ENCODE measurements around the gene CGB7.
A peak's percentile ranks its signal among the peaks of the same experiment; 100 is the strongest.
"Not testable (repeated sequence)": the region's sequence is repeated elsewhere in the genome, so short reads cannot be mapped to it uniquely, and the experiment has no call there.

CGB7 gene

DNA sequence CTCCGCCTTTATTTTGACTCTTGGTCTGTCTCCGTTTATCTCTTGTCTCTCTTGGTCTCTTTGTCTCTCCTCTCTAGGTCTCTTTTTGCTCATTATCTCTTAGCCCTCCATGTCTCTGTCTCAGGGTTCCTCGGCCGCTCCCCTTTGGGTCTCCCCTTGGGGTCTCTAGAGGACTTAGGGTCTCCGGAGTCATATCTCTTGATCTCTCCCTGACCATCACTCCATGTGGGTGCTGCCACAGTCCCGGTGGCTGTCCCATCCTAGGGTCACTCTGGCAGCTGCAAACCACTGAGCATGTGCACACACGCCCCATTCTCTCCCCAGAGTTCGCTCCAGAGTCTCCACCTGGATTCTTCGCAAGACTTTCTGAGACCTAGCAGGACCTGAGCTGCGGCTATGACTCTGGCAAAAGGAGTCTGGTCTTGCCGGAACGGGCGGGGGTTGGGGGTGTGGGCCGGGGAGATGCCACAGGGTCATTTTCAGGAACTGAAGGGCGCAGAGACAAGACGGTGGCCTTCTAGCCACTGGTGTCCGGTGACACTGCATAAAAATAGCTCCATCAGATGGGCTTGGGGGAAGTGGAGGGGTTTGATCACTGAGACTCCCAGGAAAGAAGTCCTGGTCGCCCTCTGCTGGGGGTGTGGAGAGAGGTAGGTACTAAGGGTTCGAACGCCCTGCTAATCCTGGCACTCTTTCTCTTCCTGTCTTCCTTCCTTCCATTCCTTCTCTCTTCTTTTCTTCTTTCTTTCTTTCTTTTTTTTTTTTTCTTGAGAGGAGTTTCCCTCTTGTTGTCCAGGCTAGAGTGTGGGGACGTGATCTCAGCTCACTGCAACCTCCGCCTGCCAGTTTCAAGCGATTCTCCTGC lies 16.2 kb upstream of the CGB7 start:
- DNase-seq: peak; percentile 54 to 62

DNA sequence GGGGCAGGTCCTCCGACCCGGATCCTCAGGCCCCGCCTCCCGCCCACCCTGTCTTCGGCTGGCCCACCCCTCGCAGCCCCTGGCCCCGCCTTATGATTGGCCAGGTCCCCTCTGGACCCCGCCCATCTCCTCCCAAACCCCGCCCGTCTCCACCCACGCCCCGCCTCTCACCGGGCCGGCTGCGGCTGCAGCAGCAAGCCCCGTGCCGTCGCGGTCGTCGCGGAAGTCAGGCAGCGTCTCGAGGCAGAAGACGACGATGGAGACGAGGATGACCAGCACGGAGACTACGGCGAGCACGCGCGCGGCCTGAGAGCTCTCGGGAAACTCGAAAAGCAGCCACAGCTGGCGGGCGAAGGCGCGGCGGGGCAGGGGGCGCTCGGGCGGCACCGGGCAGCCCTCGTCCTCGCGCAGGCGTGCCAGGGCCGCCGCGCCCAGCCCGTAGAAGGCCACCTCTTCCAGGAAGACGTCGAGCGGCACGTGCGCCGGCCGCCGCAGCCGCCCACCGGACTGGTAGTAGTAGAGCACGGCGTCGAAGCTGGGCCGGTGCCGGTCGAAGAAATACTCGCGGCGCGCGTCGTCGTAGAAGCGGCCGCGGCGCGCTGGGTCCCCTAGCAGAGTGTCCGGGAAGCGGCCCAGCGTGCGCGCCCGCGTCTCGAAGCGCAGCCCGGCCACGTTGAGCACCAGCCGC lies 14.5 kb upstream of the CGB7 start:
- no peak for DNase-seq

GRCh38 chr19:49070416-49070815 lies 12.9 kb upstream of the CGB7 start:
- no peak for DNase-seq

DNA sequence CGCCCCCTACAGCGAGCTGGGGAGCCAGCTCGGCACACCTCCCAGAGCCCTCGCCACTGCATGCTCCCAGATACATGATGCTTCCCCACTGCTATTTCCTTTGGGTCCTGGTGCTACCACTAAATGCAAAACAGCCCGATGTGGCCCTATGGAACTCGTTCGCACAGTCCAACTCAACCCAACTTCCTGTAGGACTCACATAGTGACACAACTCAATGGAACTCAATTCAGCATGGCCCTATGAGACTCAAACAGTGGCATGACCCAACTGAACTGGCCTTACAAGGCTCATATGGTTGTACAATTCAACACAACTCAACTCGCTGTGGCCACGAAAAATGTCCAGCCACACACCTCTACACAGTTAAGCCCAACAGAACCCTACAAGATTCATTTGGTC lies 11.5 kb upstream of the CGB7 start:
- DNase-seq: no peak

- DNase-seq: no peak
These were observed 10.0 kb upstream of the CGB7 start for GRCh38 chr19:49067554-49067953.

DNA sequence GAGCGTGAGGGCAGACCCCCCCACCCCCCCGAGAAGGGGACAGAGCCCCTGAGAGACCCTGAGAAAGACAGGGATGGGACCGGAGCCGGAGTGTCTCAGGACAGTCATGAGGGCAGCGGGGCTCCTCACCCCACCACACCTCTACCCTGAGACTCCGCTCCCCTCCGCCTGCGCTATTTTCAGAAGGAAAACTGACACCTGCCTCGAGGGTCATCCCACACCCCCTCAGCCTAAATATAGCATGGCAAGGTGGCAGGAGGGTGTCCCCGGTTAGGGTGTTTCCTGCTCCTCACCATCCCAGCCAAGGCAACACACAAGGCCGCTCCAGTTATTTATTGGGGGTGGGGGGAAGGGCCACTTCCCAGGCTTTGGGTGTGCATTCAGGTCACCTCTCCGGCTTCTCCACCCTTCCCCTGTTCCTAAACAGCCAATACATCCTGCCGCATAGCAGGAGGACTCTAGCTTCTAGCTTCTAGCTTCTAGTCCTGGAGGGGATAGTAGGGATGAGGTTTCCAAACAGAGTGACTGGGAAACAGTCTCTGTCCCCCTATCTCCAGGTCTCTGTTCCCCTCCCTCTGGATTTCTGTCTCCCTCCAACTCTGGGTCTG lies 8.5 kb upstream of the CGB7 start:
- no peak for DNase-seq

- DNase-seq: no peak
These were observed 7.4 kb upstream of the CGB7 start, which contains the start of gene NTF4 for GRCh38 chr19:49064768-49065611. TSS of gene NTF4 (minus strand) at chr19:49064818. CDS start at chr19:49061997, 2,821 bp downstream.

GRCh38 chr19:49064029-49064629 lies 6.6 kb upstream of the CGB7 start:
- no peak for DNase-seq

DNA sequence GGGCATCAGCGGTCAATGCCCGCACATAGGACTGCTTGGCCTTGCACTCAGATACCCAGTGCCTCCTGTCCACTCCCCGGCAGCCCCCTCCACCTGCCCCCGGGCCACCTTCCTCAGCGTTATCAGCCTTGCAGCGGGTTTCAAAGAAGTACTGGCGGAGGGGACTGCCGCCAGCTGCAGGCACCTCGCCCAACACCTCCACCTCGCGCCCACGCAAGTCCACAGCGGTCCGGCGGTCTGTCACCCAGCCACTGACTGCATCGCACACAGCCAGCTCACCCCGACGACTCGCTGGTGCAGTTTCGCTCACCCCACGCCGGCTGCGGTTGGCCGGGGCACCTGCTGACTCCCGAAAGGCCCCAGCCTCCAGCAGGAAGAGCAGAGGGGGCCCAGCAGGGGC lies 3.9 kb upstream of the CGB7 start:
- no peak for DNase-seq

GRCh38 chr19:49061000-49061399 lies 3.5 kb upstream of the CGB7 start:
- no peak for DNase-seq

DNA sequence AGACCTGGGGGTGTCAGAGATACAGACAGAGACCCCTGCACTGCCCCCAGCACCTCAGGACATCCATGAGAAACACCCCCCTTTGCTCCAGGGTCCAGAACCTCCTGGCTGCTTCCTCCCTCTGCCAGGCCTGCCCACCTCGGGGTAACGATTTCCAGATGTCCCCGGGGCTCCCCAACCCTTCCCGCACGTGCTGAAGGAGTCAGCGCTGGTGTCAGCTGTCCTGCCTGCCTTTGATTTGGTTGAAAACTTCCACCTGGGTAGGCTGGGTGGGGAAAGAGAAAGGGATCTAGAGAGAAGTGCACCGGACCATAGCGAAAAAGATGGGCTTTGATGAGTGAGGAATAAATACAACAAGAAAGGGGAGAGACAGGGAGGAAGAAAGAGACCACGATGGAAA lies 1.5 kb upstream of the CGB7 start:
- no peak for DNase-seq

GRCh38 chr19:49058562-49058961 lies 1.0 kb upstream of the CGB7 start:
- no peak for DNase-seq

DNA sequence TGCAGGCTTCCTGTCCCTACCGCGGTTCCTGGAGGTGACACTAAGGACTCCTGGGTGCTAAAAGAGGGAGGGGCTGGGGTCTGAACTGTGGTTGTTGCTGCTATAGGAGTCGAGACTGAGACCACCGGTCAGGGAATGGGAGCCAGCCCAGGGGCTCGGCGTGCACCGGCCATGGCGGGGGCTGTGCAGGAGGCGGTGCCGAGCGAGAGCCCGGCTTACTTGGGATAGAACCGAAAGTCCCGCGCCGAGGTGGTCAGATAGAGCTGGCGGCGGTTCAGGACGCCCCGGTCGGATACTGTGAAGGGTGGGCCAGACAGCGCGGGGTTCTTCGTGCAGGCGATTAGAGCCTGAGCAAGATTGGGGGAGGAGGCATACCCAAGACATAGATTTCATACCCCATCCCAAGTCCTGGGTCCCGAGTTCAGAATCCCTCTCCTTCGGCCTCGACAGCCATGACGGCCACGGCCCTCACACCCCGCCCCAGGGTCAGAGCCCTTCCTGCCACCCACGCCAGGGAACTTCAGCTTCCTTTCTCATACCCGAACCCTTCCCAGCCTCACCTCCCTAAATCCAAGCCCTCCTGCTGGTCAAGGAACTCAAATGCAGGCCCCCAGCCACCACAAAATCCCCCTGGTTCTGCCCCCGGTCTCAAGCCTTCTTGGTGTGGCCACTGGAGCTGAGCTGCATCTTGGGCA lies 500 bp downstream of the CGB7 start:
- not testable (repeated sequence) for DNase-seq

DNA sequence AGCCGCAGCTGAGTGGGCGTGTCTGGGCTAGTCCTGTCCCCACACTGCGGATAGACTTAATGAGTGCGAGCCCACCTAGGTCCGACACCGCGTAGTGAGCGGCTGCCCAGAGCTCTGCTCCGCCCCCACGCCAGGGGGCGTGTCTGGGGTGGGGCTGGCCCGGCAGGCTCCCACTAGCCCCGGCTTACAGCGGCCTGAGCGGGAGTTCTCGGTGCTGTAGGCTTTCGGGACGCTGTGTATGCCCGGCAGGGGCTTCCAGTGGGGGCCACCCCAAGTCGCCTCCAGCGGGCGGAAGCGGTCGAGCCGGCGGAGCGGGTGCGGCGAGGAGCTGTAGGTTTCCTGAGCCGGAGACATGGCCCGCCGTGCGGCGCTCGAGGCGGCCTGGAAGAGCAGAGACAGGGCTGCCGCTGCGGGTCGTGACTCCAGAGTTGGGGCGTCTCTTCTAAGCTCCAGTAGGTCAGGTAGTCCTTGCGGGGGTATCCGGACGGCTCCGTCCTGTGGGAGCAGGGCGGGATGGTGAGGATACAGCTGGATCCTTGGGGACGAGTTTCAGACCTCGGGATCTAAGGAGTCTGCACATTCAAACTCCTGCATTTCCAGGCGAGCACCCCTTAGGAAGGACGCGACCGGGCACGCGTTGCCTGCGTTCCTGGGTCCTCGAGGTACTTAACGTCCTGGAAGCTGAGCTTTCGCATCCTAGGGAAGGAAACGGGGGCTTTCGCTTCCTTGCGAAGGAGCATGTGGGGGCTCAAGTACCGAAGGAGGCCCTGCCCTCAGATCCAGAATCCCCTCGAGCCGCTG lies 1.2 kb downstream of the CGB7 start:
- DNase-seq: peak; percentile 18 to 47

DNA sequence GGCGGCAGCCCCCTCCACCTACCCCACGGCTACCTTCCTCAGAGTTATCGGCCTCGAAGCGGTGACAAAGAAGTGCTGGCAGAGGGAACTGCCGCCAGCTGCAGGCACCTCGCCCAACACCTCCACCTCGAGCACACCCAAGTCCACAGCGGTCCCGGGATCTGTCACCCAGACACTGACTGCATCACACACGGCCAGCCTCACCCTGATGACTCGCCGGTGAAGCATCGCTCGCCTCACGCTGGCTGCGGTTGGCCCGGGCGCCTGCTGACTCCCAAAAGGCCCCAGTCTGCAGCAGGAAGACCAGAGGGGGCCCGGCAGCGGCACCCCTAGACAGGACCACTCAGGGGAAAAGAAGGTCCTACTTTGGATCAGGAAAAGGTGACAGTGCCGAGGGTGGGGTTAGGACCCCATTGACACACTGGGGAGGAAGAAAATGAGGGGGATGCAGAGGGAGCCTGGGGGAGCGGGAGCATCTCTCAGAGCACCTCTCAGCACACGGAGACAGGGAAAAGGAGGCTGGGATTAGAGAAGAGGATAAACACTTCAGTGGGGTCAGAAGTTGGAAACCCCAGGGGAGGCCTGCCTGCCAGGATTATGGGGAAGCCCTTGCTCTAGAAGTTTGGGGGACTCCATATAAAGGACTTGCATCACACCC lies 7.0 kb downstream of the CGB7 start:
- not testable (repeated sequence) for DNase-seq

DNA sequence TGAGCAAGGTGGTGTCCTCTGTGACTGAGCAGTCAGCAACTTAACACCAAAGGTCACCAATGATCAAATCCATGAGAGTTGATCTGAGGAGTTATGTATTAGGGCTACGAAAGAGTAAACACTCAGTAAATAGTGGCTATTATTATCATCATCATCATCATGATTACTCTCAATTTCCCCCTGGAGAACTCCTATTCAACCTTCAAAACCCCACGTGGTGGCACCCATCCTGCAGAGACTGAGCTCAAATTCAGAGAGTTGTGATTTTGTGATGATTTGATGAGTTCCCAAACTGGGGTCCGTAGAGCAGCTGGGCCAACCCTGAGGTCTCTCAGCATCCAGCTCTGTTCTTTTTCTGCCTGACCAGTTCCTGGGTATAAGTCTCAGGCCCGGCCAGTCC lies 7.7 kb downstream of the CGB7 start:
- not testable (repeated sequence) for DNase-seq

DNA sequence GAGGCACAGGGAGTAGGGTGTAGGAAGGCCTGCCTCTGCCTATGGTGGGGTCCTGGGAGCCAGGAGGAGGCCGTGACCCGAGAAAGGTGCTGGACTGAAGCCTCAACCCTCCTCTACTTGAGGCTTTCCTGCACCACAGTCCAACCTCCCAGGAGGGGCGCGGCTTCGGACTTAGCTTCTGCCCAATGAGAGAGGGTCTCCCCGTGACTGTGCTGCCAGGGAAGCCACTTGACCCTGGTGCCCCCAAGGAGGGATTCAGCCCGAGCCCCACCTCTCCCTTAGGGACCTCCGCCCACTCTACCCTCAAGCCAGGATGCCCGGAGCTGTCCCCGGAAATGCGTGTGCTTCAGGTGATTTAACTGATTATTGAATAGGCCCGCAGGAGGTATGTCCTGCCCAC lies 8.5 kb downstream of the CGB7 start, which contains the start of gene CGB8:
Gene CGB8, minus strand, starts transcription at position 101 of the 400 bp plus-strand sequence. CDS start 372 bp downstream, outside the sequence.
- DNase-seq: not testable (repeated sequence)

DNA sequence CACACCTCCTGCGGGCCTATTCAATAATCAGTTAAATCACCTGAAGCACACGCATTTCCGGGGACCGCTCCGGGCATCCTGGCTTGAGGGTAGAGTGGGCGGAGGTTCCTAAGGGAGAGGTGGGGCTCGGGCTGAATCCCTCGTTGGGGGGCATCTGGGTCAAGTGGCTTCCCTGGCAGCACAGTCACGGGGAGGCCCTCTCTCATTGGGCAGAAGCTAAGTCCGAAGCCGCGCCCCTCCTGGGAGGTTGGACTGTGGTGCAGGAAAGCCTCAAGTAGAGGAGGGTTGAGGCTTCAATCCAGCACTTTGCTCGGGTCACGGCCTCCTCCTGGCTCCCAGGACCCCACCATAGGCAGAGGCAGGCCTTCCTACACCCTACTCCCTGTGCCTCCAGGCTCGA lies 14.0 kb downstream of the CGB7 start, which contains the start of gene CGB5:
Gene CGB5, plus strand, starts transcription at position 301 of the 400 bp plus-strand sequence. CDS start 362 bp downstream, outside the sequence.
- DNase-seq: not testable (repeated sequence)

DNA sequence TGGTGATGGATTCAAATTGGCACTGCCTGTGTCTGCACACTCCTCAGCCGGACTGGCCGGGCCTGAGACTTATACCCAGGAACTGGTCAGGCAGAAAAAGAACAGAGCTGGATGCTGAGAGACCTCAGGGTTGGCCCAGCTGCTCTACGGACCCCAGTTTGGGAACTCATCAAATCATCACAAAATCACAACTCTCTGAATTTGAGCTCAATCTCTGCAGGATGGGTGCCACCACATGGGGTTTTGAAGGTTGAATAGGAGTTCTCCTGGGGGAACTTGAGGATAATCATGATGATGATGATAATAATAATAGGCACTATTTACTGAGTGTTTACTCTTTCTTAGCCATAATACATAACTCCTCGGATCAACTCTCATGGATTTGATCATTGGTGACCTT lies 14.9 kb downstream of the CGB7 start:
- DNase-seq: not testable (repeated sequence)

DNA sequence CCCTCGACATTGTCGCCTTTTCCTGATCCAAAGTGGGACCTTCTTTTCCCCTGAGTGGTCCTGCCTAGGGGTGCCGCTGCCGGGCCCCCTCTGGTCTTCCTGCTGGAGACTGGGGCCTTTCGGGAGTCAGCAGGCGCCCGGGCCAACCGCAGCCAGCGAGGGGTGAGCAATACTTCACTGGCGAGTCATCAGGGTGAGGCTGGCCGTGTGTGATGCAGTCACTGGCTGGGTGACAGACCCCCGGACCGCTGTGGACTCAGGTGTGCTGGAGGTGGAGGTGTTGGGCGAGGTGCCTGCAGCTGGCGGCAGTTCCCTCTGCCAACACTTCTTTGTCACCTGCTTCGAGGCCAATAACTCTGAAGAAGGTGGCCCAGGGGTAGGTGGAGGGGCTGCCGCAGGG lies 15.4 kb downstream of the CGB7 start:
- DNase-seq: no peak
